ENCODE results near the gene NHEJ1. TPM values are rescaled to one million over a fixed set of nuclear protein-coding genes. Genes with fewer than 3 reads are reported as not detected.

NHEJ1 gene
- polyA plus RNA-seq, 3 donors: 12.6 to 20.9 (median 20.3) TPM

DNA sequence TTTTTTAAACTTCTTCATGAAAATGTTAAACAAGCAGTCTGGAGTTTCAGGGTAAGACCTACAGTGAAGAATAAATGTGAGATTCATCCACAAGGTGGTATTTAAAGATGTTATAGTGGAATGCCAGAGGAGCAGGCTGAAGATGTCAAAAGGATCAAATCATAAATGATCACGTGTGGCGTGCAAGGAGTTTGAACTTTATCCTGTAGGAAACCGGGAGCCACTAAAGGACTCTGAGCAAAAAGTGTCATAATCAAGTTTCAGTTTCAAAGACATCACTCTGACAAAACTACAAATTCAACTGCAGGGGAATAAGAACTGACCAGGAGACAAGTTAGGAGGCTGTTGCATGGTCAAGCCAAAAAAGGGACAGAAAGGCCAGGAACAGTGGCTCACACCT lies 19.9 kb downstream of the NHEJ1 start:
- H3K79me2 ChIP-seq (ENCODE audit: insufficient read depth, low read length): no peaks in the 10 kb centered on the region
- H3K36me3 ChIP-seq (replicated peaks in 1 of 2; ENCODE audit: control insufficient read depth in 1 of 2, insufficient read depth in 2 of 2, low read length in 2 of 2): peaks cover 11 to 60% of the 10 kb centered on the region in 2 donors
- no peaks in the 10 kb centered on the region for H3K4me1 ChIP-seq (ENCODE audit: control insufficient read depth in 1 of 2, insufficient read depth in 2 of 2, low read length in 2 of 2)
- no peak overlapping the region for H3K27ac Mint-ChIP-seq
- peaks cover 0 to 7% (median 3%) of the 10 kb centered on the region in 7 donors for H3K9me3 Mint-ChIP-seq
- H3K27me3 ChIP-seq (ENCODE audit: control insufficient read depth in 2 of 2, insufficient read depth in 2 of 2, low read length in 2 of 2): no peaks in the 10 kb centered on the region
- H3K9ac ChIP-seq (ENCODE audit: insufficient read depth, low read length, poor library complexity, severe bottlenecking): no peak overlapping the region
- no peak overlapping the region for H2AFZ ChIP-seq (ENCODE audit: insufficient read depth, low read depth, low read length, poor library complexity, severe bottlenecking)
- H3K27me3 Mint-ChIP-seq (ENCODE audit: low read depth in 3 of 3): peaks cover 0 to 4% (median 1%) of the 10 kb centered on the region in 3 donors
- H4K20me1 ChIP-seq (ENCODE audit: insufficient read depth, low read length): no peaks in the 10 kb centered on the region
- H3K4me1 Mint-ChIP-seq: peaks cover 2% of the 10 kb centered on the region
- intact Hi-C loops (cut with micrococcal nuclease): no loop called here
- DNase-seq: no peak
- no peak overlapping the region for H3K27ac ChIP-seq (ENCODE audit: low read depth in 1 of 2, low read length in 2 of 2)
- no peak overlapping the region for H3K4me3 Mint-ChIP-seq
- TF ChIP-seq, protein P1, sequence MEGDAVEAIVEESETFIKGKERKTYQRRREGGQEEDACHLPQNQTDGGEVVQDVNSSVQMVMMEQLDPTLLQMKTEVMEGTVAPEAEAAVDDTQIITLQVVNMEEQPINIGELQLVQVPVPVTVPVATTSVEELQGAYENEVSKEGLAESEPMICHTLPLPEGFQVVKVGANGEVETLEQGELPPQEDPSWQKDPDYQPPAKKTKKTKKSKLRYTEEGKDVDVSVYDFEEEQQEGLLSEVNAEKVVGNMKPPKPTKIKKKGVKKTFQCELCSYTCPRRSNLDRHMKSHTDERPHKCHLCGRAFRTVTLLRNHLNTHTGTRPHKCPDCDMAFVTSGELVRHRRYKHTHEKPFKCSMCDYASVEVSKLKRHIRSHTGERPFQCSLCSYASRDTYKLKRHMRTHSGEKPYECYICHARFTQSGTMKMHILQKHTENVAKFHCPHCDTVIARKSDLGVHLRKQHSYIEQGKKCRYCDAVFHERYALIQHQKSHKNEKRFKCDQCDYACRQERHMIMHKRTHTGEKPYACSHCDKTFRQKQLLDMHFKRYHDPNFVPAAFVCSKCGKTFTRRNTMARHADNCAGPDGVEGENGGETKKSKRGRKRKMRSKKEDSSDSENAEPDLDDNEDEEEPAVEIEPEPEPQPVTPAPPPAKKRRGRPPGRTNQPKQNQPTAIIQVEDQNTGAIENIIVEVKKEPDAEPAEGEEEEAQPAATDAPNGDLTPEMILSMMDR (IDR thresholded peaks at IDR 0.05): no peak
- WGBS (ENCODE audit: insufficient coverage): 100% methylated on average over 2 of the region's 3 CpGs
- H3K4me3 ChIP-seq (replicated peaks in 1 of 3; ENCODE audit: low read depth in 2 of 3, low read length in 3 of 3): no peak overlapping the region
- H3K36me3 Mint-ChIP-seq: peaks cover 54 to 74% of the 10 kb centered on the region in 2 donors
- H3K4me2 ChIP-seq (replicated peaks; ENCODE audit: extremely low read depth, low read length, poor library complexity, severe bottlenecking): no peak overlapping the region
- no peaks in the 10 kb centered on the region for H3K9me3 ChIP-seq (replicated peaks in 1 of 2; ENCODE audit: control insufficient read depth in 1 of 2, insufficient read depth in 1 of 2, low read length in 2 of 2)

DNA sequence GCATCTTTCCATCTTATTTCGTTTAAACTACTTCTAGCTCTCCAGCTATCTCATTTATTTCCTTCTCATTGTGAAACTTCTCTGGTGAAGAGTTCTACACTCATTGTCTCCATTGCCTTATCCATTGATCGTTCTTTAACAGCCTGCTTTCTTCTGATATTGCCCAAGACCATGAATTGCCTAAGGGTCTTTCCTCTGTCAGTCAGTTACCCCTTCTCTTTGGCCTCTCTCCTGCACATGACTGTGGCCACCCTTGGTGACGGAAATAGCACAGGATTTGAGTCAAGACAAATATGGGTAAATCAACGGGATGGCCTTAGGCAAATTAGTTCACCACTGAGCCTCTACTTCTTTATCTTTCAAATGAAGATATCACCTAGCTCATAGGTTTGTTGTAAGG lies 26.6 kb downstream of the NHEJ1 start:
- Histone ChIP-seq H3K9ac (ENCODE audit: insufficient read depth, low read length, poor library complexity, severe bottlenecking) (no peak overlapping the region), H3K27me3 (ENCODE audit: control insufficient read depth in 2 of 2, insufficient read depth in 2 of 2, low read length in 2 of 2) (no peaks in the 10 kb centered on the region), H3K27ac (ENCODE audit: low read depth in 1 of 2, low read length in 2 of 2) (no peak overlapping the region), H3K36me3 (replicated peaks in 1 of 2; ENCODE audit: control insufficient read depth in 1 of 2, insufficient read depth in 2 of 2, low read length in 2 of 2) (no peaks in the 10 kb centered on the region), H4K20me1 (ENCODE audit: insufficient read depth, low read length) (peaks cover under 1% of the 10 kb centered on the region), H3K4me2 (replicated peaks; ENCODE audit: extremely low read depth, low read length, poor library complexity, severe bottlenecking) (no peak overlapping the region), H3K79me2 (ENCODE audit: insufficient read depth, low read length) (no peaks in the 10 kb centered on the region), H3K4me3 (replicated peaks in 1 of 3; ENCODE audit: low read depth in 2 of 3, low read length in 3 of 3) (no peak overlapping the region), H2AFZ (ENCODE audit: insufficient read depth, low read depth, low read length, poor library complexity, severe bottlenecking) (no peak overlapping the region), H3K4me1 (ENCODE audit: control insufficient read depth in 1 of 2, insufficient read depth in 2 of 2, low read length in 2 of 2) (no peaks in the 10 kb centered on the region), H3K9me3 (replicated peaks in 1 of 2; ENCODE audit: control insufficient read depth in 1 of 2, insufficient read depth in 1 of 2, low read length in 2 of 2) (no peaks in the 10 kb centered on the region)
- Mint-ChIP-seq H3K27ac (no peak overlapping the region), H3K4me1 (peaks cover 3% of the 10 kb centered on the region), H3K9me3 (no peaks in the 10 kb centered on the region), H3K27me3 (ENCODE audit: low read depth in 3 of 3) (peaks cover 0 to 6% (median under 1%) of the 10 kb centered on the region in 3 donors), H3K4me3 (no peak overlapping the region), H3K36me3 (peaks cover 23 to 28% of the 10 kb centered on the region in 2 donors)
- WGBS (ENCODE audit: insufficient coverage): 37% methylated on average over 2 of the region's 4 CpGs
- DNase-seq: no peak
- intact Hi-C loops (cut with micrococcal nuclease): no loop called here
- TF ChIP-seq, protein P1 (IDR thresholded peaks at IDR 0.05): no peak
